Ishikawa (cell line): ENCODE data around the gene CEP43.

Experiments
- CEBPB ChIP-seq: IDR thresholded peaks from 2 replicates; pipeline ENCODE4 v1.6.1; 2012
- CREB1 ChIP-seq: IDR thresholded peaks from 2 replicates; pipeline ENCODE4 v1.6.1; 2012; ENCODE audit warnings: low read depth
- EGR1 ChIP-seq: IDR thresholded peaks from 2 replicates; pipeline ENCODE4 v1.6.1; 2012
- EP300 ChIP-seq: IDR thresholded peaks from 2 replicates; pipeline ENCODE4 v1.6.1; 2012; ENCODE audit warnings: borderline replicate concordance
- FOXM1 ChIP-seq: IDR thresholded peaks from 2 replicates; pipeline ENCODE4 v1.6.1; 2012; ENCODE audit warnings: low read depth, borderline replicate concordance
- MAX ChIP-seq: IDR thresholded peaks from 2 replicates; pipeline ENCODE4 v1.6.1; 2012
- NFIC ChIP-seq: IDR thresholded peaks from 2 replicates; pipeline ENCODE4 v1.6.1; 2012
- RAD21 ChIP-seq: IDR thresholded peaks from 2 replicates; pipeline ENCODE4 v1.6.1; 2012; ENCODE audit warnings: low read depth
- REST ChIP-seq: IDR thresholded peaks from 2 replicates; pipeline ENCODE4 v1.6.1; 2012; ENCODE audit warnings: low read depth, mild to moderate bottlenecking
- TAF1 ChIP-seq: IDR thresholded peaks from 2 replicates; pipeline ENCODE4 v1.6.1; 2012; ENCODE audit warnings: low read depth, mild to moderate bottlenecking
- TCF12 ChIP-seq: IDR thresholded peaks from 2 replicates; pipeline ENCODE4 v1.6.1; 2012; ENCODE audit warnings: low read depth
- TEAD4 ChIP-seq: IDR thresholded peaks from 2 replicates; pipeline ENCODE4 v1.6.1; 2012
- YY1 ChIP-seq: IDR thresholded peaks from 2 replicates; pipeline ENCODE4 v1.6.1; 2012; ENCODE audit warnings: low read depth
- ZBTB7A ChIP-seq: IDR thresholded peaks from 2 replicates; pipeline ENCODE4 v1.6.1; 2012; ENCODE audit warnings: low read depth
- TF ChIP-seq, protein P1 (sequence below): IDR thresholded peaks from 2 replicates; pipeline ENCODE4 v1.6.1; 2012

The CEP43 gene

GRCh38 chr6:166952121-166952520 lies 47.1 kb upstream of the CEP43 start:
- TF ChIP-seq REST (no peak), CREB1 (no peak), YY1 (no peak), RAD21 (no peak), EP300 (no peak), FOXM1 (no peak), TAF1 (no peak), EGR1 (no peak), CEBPB (no peak), TEAD4 (no peak), ZBTB7A (no peak)

GRCh38 chr6:166952567-166953486 lies 46.4 kb upstream of the CEP43 start:
- TF ChIP-seq TAF1 (no peak), REST (no peak), EP300 (no peak), RAD21 (no peak), YY1 (no peak), CEBPB (no peak), NFIC (no peak), MAX (no peak), FOXM1 (no peak), EGR1 (no peak), TCF12 (no peak), CREB1 (no peak), TEAD4 (no peak), ZBTB7A (no peak)
- TF ChIP-seq, protein P1, sequence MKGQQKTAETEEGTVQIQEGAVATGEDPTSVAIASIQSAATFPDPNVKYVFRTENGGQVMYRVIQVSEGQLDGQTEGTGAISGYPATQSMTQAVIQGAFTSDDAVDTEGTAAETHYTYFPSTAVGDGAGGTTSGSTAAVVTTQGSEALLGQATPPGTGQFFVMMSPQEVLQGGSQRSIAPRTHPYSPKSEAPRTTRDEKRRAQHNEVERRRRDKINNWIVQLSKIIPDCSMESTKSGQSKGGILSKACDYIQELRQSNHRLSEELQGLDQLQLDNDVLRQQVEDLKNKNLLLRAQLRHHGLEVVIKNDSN: no peak

GRCh38 chr6:166954118-166954713 lies 45.0 kb upstream of the CEP43 start:
- no peak for TF ChIP-seq EP300
- no peak for TF ChIP-seq NFIC
- no peak for TF ChIP-seq TEAD4
- no peak for TF ChIP-seq FOXM1
- TF ChIP-seq TAF1: no peak
- TF ChIP-seq, protein P1: no peak
- TF ChIP-seq YY1: no peak
- no peak for TF ChIP-seq TCF12
- TF ChIP-seq REST: no peak
- TF ChIP-seq ZBTB7A: no peak
- TF ChIP-seq EGR1: no peak
- TF ChIP-seq CREB1: no peak
- TF ChIP-seq MAX: no peak
- TF ChIP-seq RAD21: no peak
- TF ChIP-seq CEBPB: no peak
